DMS79 (cell line): ENCODE data around the gene LIPE.

Experiments used
- DNase-seq: peaks from one replicate; lab custom pipeline; 2025; lab: John Stamatoyannopoulos, UW

The LIPE gene

GRCh38 chr19:42353341-42354015 lies 73.7 kb downstream of the LIPE start:
- no peak for DNase-seq

- DNase-seq = peak; percentile 99
These were observed 74.6 kb downstream of the LIPE start for GRCh38 chr19:42352301-42353259.
